ENCODE measurements around the gene UBN2. TPM values are rescaled to one million over a fixed set of nuclear protein-coding genes. Genes with fewer than 3 reads are reported as not detected.
A peak's percentile ranks its signal among the peaks of the same experiment; 100 is the strongest.
"Not testable (repeated sequence)": the region's sequence is repeated elsewhere in the genome, so short reads cannot be mapped to it uniquely, and the experiment has no call there.

Gene UBN2
- total RNA-seq, 1 donor from 2014 or later, result 31.7 TPM

DNA sequence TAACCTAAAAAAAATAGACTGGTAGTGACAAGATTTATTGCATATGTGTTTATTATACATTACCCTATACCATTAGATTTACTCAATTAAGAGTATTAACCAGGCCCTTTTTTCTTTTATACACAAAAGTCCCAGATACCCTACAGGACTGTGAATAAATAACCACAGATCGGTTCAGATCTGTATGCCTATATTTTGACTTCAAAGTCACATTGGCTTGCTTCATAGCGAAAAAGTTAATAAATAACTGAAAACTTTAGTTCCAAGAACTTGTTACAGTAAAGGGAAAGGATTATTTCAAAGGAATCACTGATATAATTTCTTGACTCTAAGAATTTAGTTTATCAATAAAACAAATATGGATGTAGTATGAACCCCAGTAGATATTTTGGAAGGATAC lies 68.3 kb downstream of the UBN2 start:
- TF ChIP-seq, protein P1, sequence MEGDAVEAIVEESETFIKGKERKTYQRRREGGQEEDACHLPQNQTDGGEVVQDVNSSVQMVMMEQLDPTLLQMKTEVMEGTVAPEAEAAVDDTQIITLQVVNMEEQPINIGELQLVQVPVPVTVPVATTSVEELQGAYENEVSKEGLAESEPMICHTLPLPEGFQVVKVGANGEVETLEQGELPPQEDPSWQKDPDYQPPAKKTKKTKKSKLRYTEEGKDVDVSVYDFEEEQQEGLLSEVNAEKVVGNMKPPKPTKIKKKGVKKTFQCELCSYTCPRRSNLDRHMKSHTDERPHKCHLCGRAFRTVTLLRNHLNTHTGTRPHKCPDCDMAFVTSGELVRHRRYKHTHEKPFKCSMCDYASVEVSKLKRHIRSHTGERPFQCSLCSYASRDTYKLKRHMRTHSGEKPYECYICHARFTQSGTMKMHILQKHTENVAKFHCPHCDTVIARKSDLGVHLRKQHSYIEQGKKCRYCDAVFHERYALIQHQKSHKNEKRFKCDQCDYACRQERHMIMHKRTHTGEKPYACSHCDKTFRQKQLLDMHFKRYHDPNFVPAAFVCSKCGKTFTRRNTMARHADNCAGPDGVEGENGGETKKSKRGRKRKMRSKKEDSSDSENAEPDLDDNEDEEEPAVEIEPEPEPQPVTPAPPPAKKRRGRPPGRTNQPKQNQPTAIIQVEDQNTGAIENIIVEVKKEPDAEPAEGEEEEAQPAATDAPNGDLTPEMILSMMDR (conservative IDR thresholded peaks at IDR 0.05), result no peak
- DNase-seq (ENCODE audit: extremely low spot score, unreplicated experiment), result no peak
- Mint-ChIP-seq H3K27me3 (no peaks in the 10 kb centered on the region), H3K4me1 (ENCODE audit: unreplicated experiment) (peaks cover 12% of the 10 kb centered on the region), H3K9me3 (no peaks in the 10 kb centered on the region), H3K36me3 (peaks cover 4% of the 10 kb centered on the region), H3K27ac (no peak overlapping the region), H3K4me3 (no peak overlapping the region)

DNA sequence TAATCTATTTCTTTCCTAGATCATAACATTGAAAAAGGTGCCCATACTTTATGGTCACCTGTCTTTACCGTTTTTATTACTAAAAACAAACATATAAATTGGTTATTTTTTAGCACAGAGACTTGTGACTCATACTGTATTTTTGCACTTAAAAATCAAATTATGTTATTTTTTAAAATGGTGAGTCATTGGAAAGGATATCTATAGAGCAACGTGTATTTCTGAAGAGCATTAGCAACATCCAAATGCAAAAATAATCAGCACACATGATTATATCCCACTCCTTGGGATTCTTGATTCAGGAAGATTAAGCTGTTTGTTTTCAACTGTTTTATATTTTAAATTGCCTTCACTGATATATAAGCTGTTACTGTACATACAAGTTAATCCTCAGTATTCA lies 69.4 kb downstream of the UBN2 start:
- Mint-ChIP-seq H3K27me3 (no peaks in the 10 kb centered on the region), H3K27ac (no peak overlapping the region), H3K4me1 (ENCODE audit: unreplicated experiment) (peaks cover 9% of the 10 kb centered on the region), H3K4me3 (no peak overlapping the region), H3K9me3 (no peaks in the 10 kb centered on the region), H3K36me3 (peaks cover 4% of the 10 kb centered on the region)
- TF ChIP-seq, protein P1 (conservative IDR thresholded peaks at IDR 0.05), result no peak
- DNase-seq (ENCODE audit: extremely low spot score, unreplicated experiment), result no peak

DNA sequence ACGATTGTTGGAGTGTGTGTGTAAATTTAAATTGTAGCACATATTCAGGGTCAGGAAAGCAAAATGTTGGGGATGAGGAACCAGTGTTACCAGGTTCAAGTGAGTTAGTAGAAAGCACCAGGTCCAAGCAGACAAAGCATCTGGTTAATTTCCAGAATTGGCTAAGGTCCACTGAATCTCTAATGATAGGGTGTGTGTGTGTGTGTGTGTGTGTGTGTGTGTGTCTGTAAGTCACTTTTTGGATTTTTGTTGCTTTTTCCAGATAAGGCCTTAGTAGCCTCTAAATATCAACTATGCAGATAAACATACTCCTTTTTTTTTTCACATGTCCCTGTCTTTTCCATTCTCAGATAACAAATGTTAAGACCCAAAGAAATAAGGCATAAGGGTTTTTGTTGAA lies 73.5 kb downstream of the UBN2 start:
- DNase-seq (ENCODE audit: extremely low spot score, unreplicated experiment), result no peak
- Mint-ChIP-seq H3K27ac (no peak overlapping the region), H3K4me1 (ENCODE audit: unreplicated experiment) (no peaks in the 10 kb centered on the region), H3K9me3 (no peaks in the 10 kb centered on the region), H3K4me3 (no peak overlapping the region), H3K27me3 (no peaks in the 10 kb centered on the region), H3K36me3 (peaks cover 19% of the 10 kb centered on the region)
- TF ChIP-seq, protein P1 (conservative IDR thresholded peaks at IDR 0.05), result no peak

DNA sequence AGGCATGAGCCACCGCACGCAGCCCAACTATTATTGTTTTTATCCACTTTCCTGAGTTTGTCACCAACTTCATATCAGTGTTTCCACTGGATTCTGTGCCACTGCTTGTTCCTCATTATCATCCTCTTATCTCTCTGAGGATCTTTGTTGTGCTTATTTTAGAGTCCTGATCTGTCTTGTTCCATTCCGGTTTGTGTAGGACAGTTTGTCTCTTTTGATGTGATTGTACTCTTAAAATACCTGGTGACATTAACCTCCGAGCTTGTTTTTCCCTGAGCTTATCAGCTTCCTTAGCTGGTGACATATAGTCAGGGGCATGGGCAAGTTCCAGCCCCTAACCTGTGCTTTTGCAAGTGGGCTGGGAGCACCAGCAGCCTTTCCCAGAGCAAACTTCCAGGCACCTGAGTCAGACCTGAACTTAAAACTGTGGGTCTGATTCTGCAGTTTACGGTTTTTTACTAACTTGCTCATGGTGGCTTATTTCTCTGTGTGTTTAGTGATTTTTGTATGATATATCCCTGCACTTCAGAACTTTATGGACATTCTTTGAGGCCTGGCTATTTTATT lies 87.0 kb downstream of the UBN2 start:
- Mint-ChIP-seq H3K27ac (no peak overlapping the region), H3K4me1 (ENCODE audit: unreplicated experiment) (peaks cover 5% of the 10 kb centered on the region), H3K4me3 (no peak overlapping the region), H3K36me3 (no peaks in the 10 kb centered on the region), H3K9me3 (no peaks in the 10 kb centered on the region), H3K27me3 (no peaks in the 10 kb centered on the region)
- DNase-seq (ENCODE audit: extremely low spot score, unreplicated experiment), result no peak
- TF ChIP-seq, protein P1 (conservative IDR thresholded peaks at IDR 0.05), result no peak

DNA sequence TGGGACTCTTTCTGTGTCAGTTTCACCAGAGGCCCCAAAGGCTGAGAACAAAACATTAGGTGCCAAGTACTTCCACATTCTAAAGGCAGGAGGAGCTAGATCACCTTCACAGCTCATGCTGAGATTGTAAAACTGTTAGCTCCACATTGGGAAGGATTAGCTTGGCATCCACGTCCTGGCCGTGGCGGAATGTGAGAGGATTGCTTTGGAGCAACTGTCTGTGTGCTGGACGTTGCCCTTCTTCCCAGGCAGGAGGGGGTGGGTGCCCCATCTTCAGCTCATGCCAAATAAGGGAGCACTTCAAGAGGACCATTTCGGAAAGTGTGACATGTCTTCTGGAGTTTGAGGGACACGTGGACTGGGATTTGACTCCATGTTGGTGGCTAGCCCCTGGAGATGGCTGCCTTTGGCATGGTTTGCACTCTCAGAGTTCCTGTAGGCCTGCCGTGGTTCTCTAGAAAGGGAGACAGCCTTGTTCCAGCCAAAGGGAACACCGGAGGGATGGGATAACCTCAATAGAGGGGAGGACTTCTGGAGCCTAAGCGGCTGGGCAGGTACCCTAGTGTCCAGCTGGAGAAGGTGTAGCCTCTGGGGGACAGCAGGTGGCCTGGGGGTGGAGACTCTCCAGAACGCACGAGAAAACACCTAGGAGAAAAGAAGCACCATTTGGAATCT lies 90.2 kb downstream of the UBN2 start:
- TF ChIP-seq, protein P1 (conservative IDR thresholded peaks at IDR 0.05), result peak; percentile 34
- no peak for DNase-seq (ENCODE audit: extremely low spot score, unreplicated experiment)
- no peak overlapping the region for H3K27ac Mint-ChIP-seq
- H3K9me3 Mint-ChIP-seq, result no peaks in the 10 kb centered on the region
- H3K4me3 Mint-ChIP-seq, result no peak overlapping the region
- no peaks in the 10 kb centered on the region for H3K27me3 Mint-ChIP-seq
- H3K36me3 Mint-ChIP-seq, result no peaks in the 10 kb centered on the region
- peaks cover 5% of the 10 kb centered on the region for H3K4me1 Mint-ChIP-seq (ENCODE audit: unreplicated experiment)

DNA sequence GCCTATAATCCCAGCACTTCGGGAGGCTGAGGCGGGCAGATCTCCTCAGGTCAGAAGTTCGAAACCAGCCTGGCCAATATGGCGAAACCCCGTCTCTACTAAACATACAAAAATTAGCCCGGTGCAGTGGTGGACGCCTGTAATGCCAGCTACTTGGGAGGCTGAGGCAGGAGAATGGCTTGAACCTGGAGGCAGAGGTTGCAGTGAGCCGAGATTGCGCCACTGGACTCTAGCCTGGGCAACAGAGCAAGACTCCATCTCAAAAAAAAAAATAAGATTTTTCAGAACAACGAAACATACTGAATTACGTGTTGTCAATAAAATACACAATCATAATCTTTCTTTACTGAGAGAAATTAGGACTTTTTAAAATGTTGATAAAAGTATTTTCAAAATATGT lies 93.7 kb downstream of the UBN2 start:
- not testable (repeated sequence) for H3K4me1 Mint-ChIP-seq (ENCODE audit: unreplicated experiment); H3K27ac Mint-ChIP-seq; H3K4me3 Mint-ChIP-seq; H3K9me3 Mint-ChIP-seq; DNase-seq (ENCODE audit: extremely low spot score, unreplicated experiment); H3K36me3 Mint-ChIP-seq; H3K27me3 Mint-ChIP-seq

All from type B pancreatic cell (in vitro differentiated cells).